ENCODE data around the gene MYBPHL.

The MYBPHL gene

DNA sequence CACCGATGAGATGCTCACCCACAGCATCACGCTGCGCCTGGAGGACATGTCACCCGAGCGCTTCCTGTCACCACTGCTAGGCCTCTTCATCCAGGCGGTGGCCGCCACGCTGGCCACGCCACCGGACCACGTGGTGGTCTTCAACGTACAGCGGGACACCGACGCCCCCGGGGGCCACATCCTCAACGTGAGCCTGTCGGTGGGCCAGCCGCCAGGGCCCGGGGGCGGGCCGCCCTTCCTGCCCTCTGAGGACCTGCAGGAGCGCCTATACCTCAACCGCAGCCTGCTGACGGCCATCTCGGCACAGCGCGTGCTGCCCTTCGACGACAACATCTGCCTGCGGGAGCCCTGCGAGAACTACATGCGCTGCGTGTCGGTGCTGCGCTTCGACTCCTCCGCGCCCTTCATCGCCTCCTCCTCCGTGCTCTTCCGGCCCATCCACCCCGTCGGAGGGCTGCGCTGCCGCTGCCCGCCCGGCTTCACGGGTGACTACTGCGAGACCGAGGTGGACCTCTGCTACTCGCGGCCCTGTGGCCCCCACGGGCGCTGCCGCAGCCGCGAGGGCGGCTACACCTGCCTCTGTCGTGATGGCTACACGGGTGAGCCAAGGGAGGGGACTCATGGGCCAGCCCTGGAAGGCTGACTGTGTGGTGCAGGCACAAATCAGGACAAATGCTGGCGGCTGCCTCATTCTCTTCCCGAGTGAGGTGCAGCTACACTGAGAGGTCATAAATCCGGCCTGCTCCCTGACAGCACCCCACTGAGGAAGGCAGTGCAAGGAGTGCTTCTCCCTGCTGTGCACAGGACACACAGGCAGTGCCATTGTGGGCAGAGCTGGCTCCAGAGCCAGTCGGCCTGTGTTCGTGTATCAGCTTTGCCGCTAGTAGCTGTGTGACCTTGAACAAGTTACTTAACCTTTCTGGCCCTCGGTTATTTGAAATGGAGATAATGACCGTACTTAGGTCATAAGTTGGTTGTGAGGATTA, 48.0 kb downstream of the MYBPHL start:
- Histone ChIP-seq H3K36me3 (ENCODE audit: insufficient read depth) (no peaks in the 10 kb centered on the region), H3K4me1 (ENCODE audit: low read depth, poor library complexity, severe bottlenecking) (no peaks in the 10 kb centered on the region), H3K27me3 (ENCODE audit: insufficient read depth, low read depth) (no peaks in the 10 kb centered on the region), H3K4me3 (IDR thresholded peaks at IDR 0.05; ENCODE audit: insufficient read depth, low read depth, low read length) (no peak overlapping the region), H3K9ac (no peak overlapping the region), H3K4me2 (no peak overlapping the region), H3K27ac (no peak overlapping the region), H4K20me1 (ENCODE audit: insufficient read depth) (no peaks in the 10 kb centered on the region), H2AFZ (ENCODE audit: low read depth) (no peak overlapping the region), H3K79me2 (ENCODE audit: insufficient read depth, low read depth) (no peaks in the 10 kb centered on the region)
- TF ChIP-seq CTCF (conservative IDR thresholded peaks at IDR 0.05; ENCODE audit: low read depth, low read length) = no peak

GRCh38 chr1:109257682-109258421, 49.0 kb downstream of the MYBPHL start:
- no peak for TF ChIP-seq CTCF (conservative IDR thresholded peaks at IDR 0.05; ENCODE audit: low read depth, low read length)
- no peaks in the 10 kb centered on the region for H3K79me2 ChIP-seq (ENCODE audit: insufficient read depth, low read depth)
- no peaks in the 10 kb centered on the region for H3K4me1 ChIP-seq (ENCODE audit: low read depth, poor library complexity, severe bottlenecking)
- no peaks in the 10 kb centered on the region for H4K20me1 ChIP-seq (ENCODE audit: insufficient read depth)
- H3K9ac ChIP-seq = no peak overlapping the region
- H2AFZ ChIP-seq (ENCODE audit: low read depth) = no peak overlapping the region
- H3K4me3 ChIP-seq (IDR thresholded peaks at IDR 0.05; ENCODE audit: insufficient read depth, low read depth, low read length) = no peak overlapping the region
- H3K27me3 ChIP-seq (ENCODE audit: insufficient read depth, low read depth) = no peaks in the 10 kb centered on the region
- no peak overlapping the region for H3K4me2 ChIP-seq
- H3K27ac ChIP-seq = no peak overlapping the region
- no peaks in the 10 kb centered on the region for H3K36me3 ChIP-seq (ENCODE audit: insufficient read depth)

DNA sequence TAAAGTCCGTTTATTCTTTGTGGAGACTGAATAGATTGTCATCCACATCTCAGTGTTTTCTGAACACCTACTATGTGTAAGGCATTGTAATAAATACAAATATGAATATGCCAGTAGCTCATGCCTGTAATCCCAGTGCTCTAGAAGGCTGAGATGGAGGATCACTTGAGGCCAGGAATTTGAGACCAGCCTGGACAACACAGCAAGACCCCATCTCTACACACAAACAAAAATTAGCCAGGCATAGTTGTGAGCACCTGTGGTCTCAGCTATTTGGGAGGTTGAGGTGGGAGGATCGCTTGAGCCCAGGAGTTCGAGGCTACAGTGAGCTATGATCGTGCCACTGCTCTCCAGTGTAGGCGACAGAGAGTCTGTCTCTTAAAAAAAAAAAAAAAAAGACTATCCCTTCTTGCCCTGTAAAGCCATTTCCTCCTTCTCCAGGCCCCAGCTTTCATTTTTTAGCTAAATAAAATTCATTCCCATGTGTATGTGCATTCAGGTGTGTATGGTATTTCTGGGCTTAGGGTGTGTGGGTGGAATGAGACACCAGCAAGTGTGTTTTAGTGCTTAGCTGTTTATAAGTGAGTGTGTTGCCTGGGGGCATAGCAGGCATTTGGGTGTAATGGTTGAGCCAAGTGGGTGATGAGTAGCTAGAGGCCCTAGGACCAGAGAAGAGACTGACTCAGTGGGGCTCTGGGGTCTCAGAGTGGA, 49.7 kb downstream of the MYBPHL start:
- H4K20me1 ChIP-seq (ENCODE audit: insufficient read depth) = no peaks in the 10 kb centered on the region
- no peaks in the 10 kb centered on the region for H3K27me3 ChIP-seq (ENCODE audit: insufficient read depth, low read depth)
- H3K4me3 ChIP-seq (IDR thresholded peaks at IDR 0.05; ENCODE audit: insufficient read depth, low read depth, low read length) = no peak overlapping the region
- no peaks in the 10 kb centered on the region for H3K36me3 ChIP-seq (ENCODE audit: insufficient read depth)
- no peak for TF ChIP-seq CTCF (conservative IDR thresholded peaks at IDR 0.05; ENCODE audit: low read depth, low read length)
- no peak overlapping the region for H3K9ac ChIP-seq
- no peak overlapping the region for H3K27ac ChIP-seq
- H3K4me1 ChIP-seq (ENCODE audit: low read depth, poor library complexity, severe bottlenecking) = no peaks in the 10 kb centered on the region
- no peak overlapping the region for H3K4me2 ChIP-seq
- no peak overlapping the region for H2AFZ ChIP-seq (ENCODE audit: low read depth)
- H3K79me2 ChIP-seq (ENCODE audit: insufficient read depth, low read depth) = no peaks in the 10 kb centered on the region

DNA sequence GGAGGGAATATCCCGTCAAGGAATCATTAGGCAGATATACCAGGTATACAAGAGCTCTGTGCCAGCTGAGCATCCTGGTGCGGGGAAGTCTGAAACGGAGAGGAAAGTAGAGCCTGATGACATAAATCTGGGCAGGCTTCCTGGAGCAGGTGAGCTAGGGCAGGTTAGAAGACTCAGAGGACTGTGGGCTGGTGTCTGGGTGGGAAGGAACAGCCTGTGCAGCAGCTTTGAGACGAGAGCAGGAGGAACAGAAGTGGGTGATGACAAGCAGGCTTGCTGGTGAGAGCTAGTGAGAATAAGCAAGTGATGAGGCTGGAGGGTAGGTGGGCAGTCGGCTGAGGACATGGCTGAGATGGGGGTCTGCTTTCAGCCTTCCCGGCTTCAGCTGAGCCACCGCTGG, 50.7 kb downstream of the MYBPHL start:
- Histone ChIP-seq H3K9ac (no peak overlapping the region), H3K27me3 (ENCODE audit: insufficient read depth, low read depth) (no peaks in the 10 kb centered on the region), H3K27ac (no peak overlapping the region), H3K4me3 (IDR thresholded peaks at IDR 0.05; ENCODE audit: insufficient read depth, low read depth, low read length) (no peak overlapping the region), H3K4me1 (ENCODE audit: low read depth, poor library complexity, severe bottlenecking) (no peaks in the 10 kb centered on the region), H3K4me2 (no peak overlapping the region), H4K20me1 (ENCODE audit: insufficient read depth) (no peaks in the 10 kb centered on the region), H3K79me2 (ENCODE audit: insufficient read depth, low read depth) (no peaks in the 10 kb centered on the region), H2AFZ (ENCODE audit: low read depth) (no peak overlapping the region), H3K36me3 (ENCODE audit: insufficient read depth) (no peaks in the 10 kb centered on the region)
- no peak for TF ChIP-seq CTCF (conservative IDR thresholded peaks at IDR 0.05; ENCODE audit: low read depth, low read length)
